GM08714 (cell line): ENCODE measurements around the gene GLT8D2.

Experiments
- H3K4me3 ChIP-seq: fragments of 200-500 bp; sonication (Bioruptor generic); 2 replicates; pipeline ENCODE4 v1.5.1; 2014; ENCODE audit warnings: mild to moderate bottlenecking, low read length, inconsistent platforms
- ZNF274 ChIP-seq: IDR thresholded peaks from 2 replicates; pipeline ENCODE4 v1.6.1; 2012; ENCODE audit warnings: mild to moderate bottlenecking, low read depth, low read length

GLT8D2 gene

GRCh38 chr12:103997286-103997900 is 52.6 kb downstream of the GLT8D2 start:
- H3K4me3 ChIP-seq, result no peak overlapping the region
- TF ChIP-seq ZNF274, result no peak

GRCh38 chr12:103996595-103996994 is 53.4 kb downstream of the GLT8D2 start:
- TF ChIP-seq ZNF274, result no peak
- H3K4me3 ChIP-seq, result no peak overlapping the region

- no peak overlapping the region for H3K4me3 ChIP-seq
- no peak for TF ChIP-seq ZNF274
Observed at GRCh38 chr12:103994235-103994634, 55.8 kb downstream of the GLT8D2 start.

DNA sequence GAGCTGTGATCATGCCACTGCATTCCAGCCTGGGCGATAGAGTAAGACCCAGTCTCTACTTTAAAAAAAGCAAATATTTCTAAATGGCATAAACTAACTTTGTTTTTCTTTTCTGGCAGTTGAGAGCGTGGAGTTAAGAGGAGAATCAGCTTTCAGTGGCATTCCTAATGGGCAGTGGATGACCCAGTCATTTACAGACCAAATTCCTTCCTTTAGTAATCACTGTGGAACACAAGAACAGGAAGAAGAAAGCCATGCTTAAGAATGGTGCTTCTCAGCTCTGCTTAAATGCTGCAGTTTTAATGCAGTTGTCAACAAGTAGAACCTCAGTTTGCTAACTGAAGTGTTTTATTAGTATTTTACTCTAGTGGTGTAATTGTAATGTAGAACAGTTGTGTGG is 63.2 kb downstream of the GLT8D2 start:
- H3K4me3 ChIP-seq, result no peak overlapping the region
- TF ChIP-seq ZNF274, result no peak

DNA sequence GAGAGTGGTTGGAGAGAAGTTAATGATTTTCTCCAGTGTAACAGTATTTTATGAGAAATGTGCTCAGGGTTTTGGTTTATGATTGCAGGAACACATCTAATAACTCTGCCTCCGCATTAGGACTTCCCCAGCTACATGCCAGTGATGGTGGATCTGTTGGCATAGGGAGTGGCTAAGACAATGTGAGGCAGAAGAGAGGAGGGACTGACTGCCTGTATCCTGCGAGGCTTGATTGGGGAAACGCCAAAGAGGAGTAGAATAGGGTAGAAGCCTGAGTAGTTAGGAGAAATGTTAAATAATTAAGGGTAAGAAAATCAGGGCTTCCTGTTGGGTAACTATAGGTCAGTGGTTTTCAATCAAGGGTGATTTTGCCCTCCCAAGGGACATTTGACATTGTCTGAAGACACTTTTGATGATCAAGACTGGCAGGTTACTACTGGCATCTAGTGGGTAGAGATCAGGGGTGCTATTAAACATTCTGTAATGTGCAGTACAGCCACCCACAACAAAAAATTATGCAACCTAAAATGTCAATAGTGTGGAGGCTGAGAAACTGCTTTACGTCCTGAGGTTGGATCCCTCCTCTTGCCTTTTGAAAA is 71.5 kb downstream of the GLT8D2 start:
- TF ChIP-seq ZNF274, result no peak
- H3K4me3 ChIP-seq, result no peak overlapping the region

DNA sequence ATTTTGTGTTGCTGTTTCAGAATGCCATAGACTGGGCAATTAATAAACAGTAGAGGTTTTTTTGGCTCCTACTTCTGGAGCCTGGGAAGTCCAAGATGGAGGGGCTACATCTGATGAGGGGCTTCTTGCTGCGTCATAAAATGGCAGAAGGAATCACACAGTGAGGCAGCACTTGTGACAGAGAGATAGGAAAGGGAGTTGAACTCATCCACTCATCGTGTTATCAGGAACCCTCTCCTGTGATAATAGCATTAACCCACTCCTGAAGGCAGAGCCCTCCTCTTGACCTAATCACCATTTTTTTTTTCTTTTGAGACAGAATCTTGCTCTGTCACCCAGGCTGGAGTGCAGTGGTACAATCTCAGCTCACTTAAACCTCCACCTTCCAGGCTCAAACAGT is 74.6 kb downstream of the GLT8D2 start:
- no peak for TF ChIP-seq ZNF274

GRCh38 chr12:103973909-103974308 is 76.1 kb downstream of the GLT8D2 start:
- no peak for TF ChIP-seq ZNF274
- no peak overlapping the region for H3K4me3 ChIP-seq

More for the DNA sequence above, 74.6 kb downstream of the GLT8D2 start:
- no peak overlapping the region for H3K4me3 ChIP-seq

- no peak overlapping the region for H3K4me3 ChIP-seq
- no peak for TF ChIP-seq ZNF274
Observed at GRCh38 chr12:103969391-103969790, 80.6 kb downstream of the GLT8D2 start.

GRCh38 chr12:103966736-103967135 is 83.3 kb downstream of the GLT8D2 start:
- TF ChIP-seq ZNF274, result no peak

DNA sequence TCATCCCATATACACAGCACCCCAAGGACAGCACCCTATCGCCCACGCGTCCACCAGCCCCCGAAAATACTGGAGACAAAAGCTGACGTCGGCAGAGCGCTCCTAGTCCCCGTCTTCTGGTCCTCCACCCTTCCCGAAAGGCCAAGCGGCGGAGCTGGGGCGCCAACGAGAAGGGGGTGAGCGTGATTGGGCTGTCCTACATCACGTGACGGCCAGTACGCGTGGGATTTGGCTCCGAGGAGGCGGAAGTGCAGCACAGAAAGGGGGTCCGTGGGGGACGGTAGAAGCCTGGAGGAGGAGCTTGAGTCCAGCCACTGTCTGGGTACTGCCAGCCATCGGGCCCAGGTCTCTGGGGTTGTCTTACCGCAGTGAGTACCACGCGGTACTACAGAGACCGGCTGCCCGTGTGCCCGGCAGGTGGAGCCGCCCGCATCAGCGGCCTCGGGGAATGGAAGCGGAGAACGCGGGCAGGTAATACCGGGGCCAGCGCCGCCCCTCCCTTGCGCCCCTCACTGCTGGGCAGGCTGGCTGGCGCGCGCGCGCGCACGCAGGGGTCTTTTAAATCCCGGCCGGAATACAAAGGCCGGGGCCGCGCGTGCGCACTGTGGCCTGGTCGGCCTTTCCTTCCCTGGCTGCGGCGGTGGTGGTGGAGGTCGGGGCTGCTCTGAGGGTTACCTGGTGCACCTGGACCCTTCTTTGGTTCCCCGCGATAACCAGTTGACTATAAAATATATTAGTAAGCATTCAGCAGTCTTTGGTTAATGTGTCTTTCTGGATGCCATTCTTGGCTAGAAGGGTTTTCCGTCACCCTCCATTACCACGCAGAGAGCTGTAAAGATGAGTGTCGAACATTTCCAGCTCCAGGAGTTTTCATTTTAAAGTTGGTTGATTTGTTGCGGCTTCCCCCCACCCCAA is 84.1 kb downstream of the GLT8D2 start, which contains the start of gene TDG:
TSS of gene TDG (plus strand) at position 283 of the 915 bp plus-strand sequence. CDS start at position 449, 166 bp downstream.
- peak within 1 kb of the TSS; percentile 99 for H3K4me3 ChIP-seq
- TF ChIP-seq ZNF274, result no peak

More at GRCh38 chr12:103966736-103967135, 83.3 kb downstream of the GLT8D2 start:
- peak overlapping the region; percentile 99 for H3K4me3 ChIP-seq

- peak overlapping the region; percentile 98 for H3K4me3 ChIP-seq
- no peak for TF ChIP-seq ZNF274
Observed at GRCh38 chr12:103965255-103965589, 84.8 kb downstream of the GLT8D2 start.

DNA sequence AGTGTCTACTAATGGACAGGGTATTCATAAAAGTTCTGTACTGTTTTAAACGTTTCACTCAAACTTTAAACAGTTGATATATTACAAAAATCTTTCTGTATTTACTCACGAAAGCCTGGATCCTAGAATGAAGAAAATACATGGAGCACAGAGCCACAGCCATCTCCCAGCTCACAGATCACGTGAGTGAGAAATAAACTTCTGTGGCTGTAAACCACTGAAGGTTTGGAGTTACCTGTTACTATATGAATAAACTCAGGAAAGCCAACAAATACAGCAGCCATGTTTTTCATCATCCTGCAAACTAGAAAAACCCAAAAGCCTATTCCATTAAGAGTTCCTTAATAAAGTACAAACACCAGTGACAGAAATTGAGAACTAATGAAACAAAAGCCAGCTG is 85.2 kb downstream of the GLT8D2 start:
- H3K4me3 ChIP-seq, result peak overlapping the region; percentile 98
- no peak for TF ChIP-seq ZNF274

DNA sequence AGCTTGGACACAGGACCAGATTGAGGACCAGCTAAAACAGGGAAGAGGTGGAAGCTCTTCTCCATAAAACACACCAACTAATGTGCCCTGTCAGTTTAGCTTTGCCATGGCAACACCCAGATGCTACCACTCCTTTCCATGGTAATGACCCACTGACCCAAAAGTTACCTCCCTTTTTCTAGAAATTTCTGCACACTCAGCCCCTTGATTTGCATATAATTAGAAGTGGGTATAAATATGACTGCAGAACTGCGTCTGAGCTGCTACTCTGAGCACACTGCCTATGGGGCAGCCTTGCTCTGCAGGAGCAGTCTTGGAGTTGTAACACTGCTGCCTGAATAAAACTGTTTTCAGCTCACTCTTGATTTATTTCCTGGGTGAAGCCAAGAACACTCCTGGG is 87.5 kb downstream of the GLT8D2 start:
- TF ChIP-seq ZNF274, result no peak
- no peak overlapping the region for H3K4me3 ChIP-seq

DNA sequence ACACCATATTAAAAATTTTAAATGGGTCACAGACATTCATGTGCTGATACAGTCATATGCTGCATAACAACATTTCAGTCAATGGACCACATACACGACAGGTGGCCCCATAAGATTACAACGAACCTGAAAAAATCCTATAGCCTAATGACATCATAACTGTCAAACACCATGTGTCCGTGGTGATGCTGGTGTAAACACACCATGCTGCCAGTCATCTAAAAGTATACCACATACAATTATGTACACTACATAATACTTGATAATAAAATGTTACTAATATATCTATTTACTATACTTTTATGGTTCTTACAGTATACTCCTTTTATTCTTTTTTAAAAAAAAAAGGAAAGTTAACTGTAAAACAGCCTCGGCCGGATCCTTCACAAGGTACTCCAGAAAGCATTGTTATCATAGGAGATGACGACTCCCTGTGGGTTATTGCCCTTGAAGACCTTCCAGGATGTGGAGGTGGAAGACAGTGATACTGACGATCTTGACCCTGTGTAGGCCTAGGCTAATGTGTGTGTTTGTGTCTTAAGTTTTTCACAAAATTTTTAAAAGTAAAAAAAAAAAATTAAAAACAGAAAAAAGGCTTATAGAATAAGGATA is 89.3 kb downstream of the GLT8D2 start:
- no peak overlapping the region for H3K4me3 ChIP-seq
- TF ChIP-seq ZNF274, result no peak
